ENCODE results near the gene SLC6A7. TPM values are rescaled to one million over a fixed set of nuclear protein-coding genes. Genes with fewer than 3 reads are reported as not detected.

SLC6A7 gene
- polyA plus RNA-seq, 6 donors from 2014 or later: not detected

DNA sequence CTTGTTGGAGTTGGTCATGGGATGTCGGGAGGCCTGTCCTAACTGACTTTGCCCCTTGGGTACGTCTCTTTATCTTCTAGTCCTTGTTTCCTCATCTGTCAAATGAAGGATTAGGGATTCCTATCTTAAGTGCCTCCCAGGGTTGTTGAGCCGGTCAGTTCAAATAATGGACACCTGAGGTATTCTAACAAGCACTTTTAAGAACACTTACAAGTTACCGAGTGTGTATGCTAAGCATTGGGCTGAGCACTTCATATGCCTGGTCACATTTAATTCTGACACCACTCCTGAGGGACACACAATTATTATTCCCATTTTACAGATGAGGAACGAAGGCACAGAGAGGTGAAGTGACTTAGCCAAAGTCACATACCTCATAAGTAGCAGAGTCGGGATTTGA is 62.6 kb downstream of the SLC6A7 start:
- Mint-ChIP-seq H3K4me3 (no peak overlapping the region), H3K27me3 (peaks cover 7 to 18% (median 9%) of the 10 kb centered on the region in 3 donors), H3K27ac (no peak overlapping the region), H3K9me3 (peaks cover 0 to 1% (median 0%) of the 10 kb centered on the region in 7 donors), H3K4me1 (no peaks in the 10 kb centered on the region), H3K36me3 (no peaks in the 10 kb centered on the region)
- ATAC-seq (ENCODE audit: low read depth in 2 of 2) (no peak), DNase-seq (no peak)

DNA sequence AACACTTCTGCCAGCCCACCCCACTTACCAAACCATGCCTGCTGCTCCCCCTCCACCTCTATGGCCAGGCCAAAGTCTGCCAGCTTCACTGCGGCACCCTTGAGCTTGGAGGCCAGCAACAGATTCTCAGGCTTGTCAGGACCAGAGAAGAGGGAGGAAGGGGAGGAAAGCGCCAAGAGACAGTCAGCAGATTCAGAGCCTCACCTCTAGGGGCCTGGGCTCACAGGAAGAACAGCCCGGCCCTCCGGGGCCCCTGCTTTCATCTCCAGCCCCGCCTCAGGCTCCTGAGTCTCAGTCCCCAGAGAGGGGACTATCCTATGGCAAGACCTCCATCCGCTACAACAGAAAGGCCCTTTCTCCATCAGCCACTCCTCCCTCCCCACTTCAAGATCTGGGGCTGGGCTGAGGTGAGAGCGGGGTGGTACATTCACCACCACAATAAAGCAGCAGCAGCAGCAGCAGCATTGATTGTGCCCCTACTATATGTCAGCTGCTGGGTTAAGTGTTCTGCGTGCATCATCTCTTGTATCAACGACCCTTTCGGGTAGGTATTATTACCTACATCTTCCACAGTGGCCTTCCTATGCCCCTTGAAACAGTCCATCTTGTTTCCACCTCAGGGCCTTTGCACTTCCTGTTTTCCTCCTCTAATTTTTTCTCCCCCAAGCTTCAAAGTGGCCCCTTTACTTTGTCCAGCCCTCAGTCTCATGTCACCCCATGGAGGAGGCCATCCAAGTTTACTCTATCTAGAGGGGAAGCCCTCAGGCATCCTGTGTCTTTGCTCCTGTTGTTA is 63.8 kb downstream of the SLC6A7 start:
- ATAC-seq (ENCODE audit: low read depth in 2 of 2) (no peak), DNase-seq (no peak)
- no peak overlapping the region for H3K27ac Mint-ChIP-seq
- H3K36me3 Mint-ChIP-seq: no peaks in the 10 kb centered on the region
- peaks cover 0 to 1% (median 0%) of the 10 kb centered on the region in 7 donors for H3K9me3 Mint-ChIP-seq
- no peak overlapping the region for H3K4me3 Mint-ChIP-seq
- no peaks in the 10 kb centered on the region for H3K4me1 Mint-ChIP-seq
- peaks cover 7 to 16% (median 9%) of the 10 kb centered on the region in 3 donors for H3K27me3 Mint-ChIP-seq

- ATAC-seq (ENCODE audit: low read depth in 2 of 2) (no peak), DNase-seq (no peak)
- Mint-ChIP-seq H3K27ac (no peak overlapping the region), H3K27me3 (peaks cover 7 to 9% (median 9%) of the 10 kb centered on the region in 3 donors), H3K4me3 (no peak overlapping the region), H3K9me3 (peaks cover 0 to under 1% (median 0%) of the 10 kb centered on the region in 7 donors), H3K36me3 (no peaks in the 10 kb centered on the region), H3K4me1 (no peaks in the 10 kb centered on the region)
Measured at GRCh38 chr5:150254363-150254762, 64.5 kb downstream of the SLC6A7 start.

DNA sequence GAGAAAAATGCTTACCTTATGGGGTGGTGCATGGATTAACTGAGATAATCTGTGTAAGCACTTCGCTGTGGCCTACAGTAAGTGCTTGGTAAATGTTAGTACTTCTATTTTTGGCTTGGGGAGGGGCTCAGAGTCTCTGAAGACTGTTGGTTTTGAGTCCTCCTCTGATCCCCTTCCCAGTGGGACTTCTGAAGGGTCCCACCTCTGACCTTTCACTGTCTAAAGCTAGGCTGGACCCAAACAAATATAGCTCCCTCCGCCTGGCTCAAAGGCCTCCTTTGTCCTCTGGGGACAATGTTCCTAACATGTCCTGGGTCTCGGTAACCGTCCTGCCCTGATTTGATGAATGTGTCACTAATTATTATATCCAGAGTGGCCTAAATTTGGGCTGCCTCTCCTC is 64.9 kb downstream of the SLC6A7 start:
- no peak overlapping the region for H3K4me3 Mint-ChIP-seq
- H3K9me3 Mint-ChIP-seq: no peaks in the 10 kb centered on the region
- ATAC-seq (ENCODE audit: low read depth in 2 of 2) (no peak), DNase-seq (no peak)
- H3K27me3 Mint-ChIP-seq: peaks cover 5 to 6% (median 5%) of the 10 kb centered on the region in 3 donors
- no peaks in the 10 kb centered on the region for H3K36me3 Mint-ChIP-seq
- H3K4me1 Mint-ChIP-seq: no peaks in the 10 kb centered on the region
- H3K27ac Mint-ChIP-seq: no peak overlapping the region

DNA sequence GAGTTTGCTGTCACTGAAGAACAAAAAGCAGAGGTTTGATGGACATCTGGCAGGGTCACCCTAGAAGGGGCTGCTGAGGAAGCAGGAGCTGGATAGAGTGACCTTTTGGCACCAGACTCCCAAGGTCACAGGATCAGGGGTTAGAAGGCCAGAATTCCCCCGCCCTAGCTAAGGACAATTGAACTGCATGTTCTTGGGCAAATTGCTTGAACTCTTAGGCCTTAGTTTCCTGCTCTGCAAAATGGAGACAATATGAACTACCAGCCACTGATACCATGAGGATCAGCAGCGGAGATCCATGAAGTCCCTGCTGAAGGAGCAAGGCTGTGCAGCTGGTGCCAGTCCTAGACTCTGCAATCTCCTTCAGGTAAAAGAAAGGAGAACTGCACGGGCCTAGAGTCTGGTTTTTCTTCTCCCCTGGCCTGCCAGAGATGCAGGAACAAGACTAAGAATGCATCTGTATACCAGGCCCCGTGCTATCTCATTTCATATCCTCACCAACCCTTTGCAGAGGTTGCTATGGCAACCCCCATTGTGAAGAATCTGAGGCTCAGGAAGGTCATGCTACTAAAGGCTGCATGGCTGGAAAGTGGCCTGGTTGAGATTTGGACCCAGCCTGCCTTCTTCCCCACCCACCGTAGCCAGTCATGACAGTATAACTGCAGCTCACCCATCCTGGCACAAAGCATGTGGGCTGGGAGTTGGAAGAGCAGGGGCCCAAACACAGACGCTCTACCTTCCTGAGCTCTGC is 66.0 kb downstream of the SLC6A7 start:
- H3K4me1 Mint-ChIP-seq: no peaks in the 10 kb centered on the region
- H3K27ac Mint-ChIP-seq: no peak overlapping the region
- H3K27me3 Mint-ChIP-seq: peaks cover 0 to 4% (median 0%) of the 10 kb centered on the region in 3 donors
- ATAC-seq (ENCODE audit: low read depth in 2 of 2) (no peak), DNase-seq (no peak)
- H3K36me3 Mint-ChIP-seq: no peaks in the 10 kb centered on the region
- no peaks in the 10 kb centered on the region for H3K9me3 Mint-ChIP-seq
- H3K4me3 Mint-ChIP-seq: no peak overlapping the region

GRCh38 chr5:150256410-150257064 is 66.7 kb downstream of the SLC6A7 start:
- peak overlapping the region in 1 of 8 donors; percentile 53 for H3K4me3 Mint-ChIP-seq

DNA sequence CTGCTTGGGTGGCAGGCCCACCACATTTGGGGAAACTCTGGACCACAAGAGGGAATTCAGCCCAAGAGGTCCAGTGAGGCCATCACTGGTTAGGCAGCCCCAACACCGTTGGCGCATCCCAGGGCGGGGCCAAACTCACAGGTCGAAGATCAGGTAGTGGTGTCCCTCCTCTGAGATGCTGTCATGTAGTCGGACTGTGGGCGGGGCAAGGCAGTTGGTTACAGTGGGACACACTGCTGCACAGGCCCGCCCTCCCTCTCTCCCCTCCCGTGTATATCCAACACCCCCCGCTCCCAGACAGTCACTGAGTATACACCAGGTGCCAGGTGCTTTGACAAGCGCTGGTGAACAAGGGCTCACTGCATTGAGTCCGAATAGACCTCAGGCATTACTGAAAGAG is 67.6 kb downstream of the SLC6A7 start:
- H3K4me3 Mint-ChIP-seq: no peak overlapping the region
- peaks cover 0 to 4% (median 0%) of the 10 kb centered on the region in 3 donors for H3K27me3 Mint-ChIP-seq
- H3K36me3 Mint-ChIP-seq: no peaks in the 10 kb centered on the region
- no peaks in the 10 kb centered on the region for H3K4me1 Mint-ChIP-seq
- H3K9me3 Mint-ChIP-seq: no peaks in the 10 kb centered on the region
- no peak for ATAC-seq (ENCODE audit: low read depth in 2 of 2)
- no peak overlapping the region for H3K27ac Mint-ChIP-seq
- DNase-seq: no peak

More at GRCh38 chr5:150256410-150257064, 66.7 kb downstream of the SLC6A7 start:
- Mint-ChIP-seq H3K27ac (no peak overlapping the region), H3K4me1 (no peaks in the 10 kb centered on the region), H3K36me3 (no peaks in the 10 kb centered on the region), H3K9me3 (no peaks in the 10 kb centered on the region), H3K27me3 (peaks cover 0 to 4% (median 0%) of the 10 kb centered on the region in 3 donors)
- ATAC-seq (ENCODE audit: low read depth in 2 of 2): no peak
- no peak for DNase-seq

GRCh38 chr5:150258130-150258529 is 68.3 kb downstream of the SLC6A7 start:
- Mint-ChIP-seq H3K9me3 (no peaks in the 10 kb centered on the region), H3K27ac (no peak overlapping the region), H3K27me3 (peaks cover under 1 to 4% (median 1%) of the 10 kb centered on the region in 3 donors), H3K4me3 (no peak overlapping the region), H3K4me1 (no peaks in the 10 kb centered on the region), H3K36me3 (no peaks in the 10 kb centered on the region)
- no peak for ATAC-seq (ENCODE audit: low read depth in 2 of 2)
- no peak for DNase-seq

Other genes with a start within 250 kb of the SLC6A7 start
- gene PDE6A, start 245.3 kb upstream of the SLC6A7 start, polyA plus RNA-seq (ENCODE audit: low read depth in 6 of 6): not detected
- gene SLC26A2, start 229.3 kb upstream of the SLC6A7 start, polyA plus RNA-seq (ENCODE audit: low read depth in 6 of 6): 1 to 10 TPM; 1.4 to 4.1 (median 2.6) TPM
- 1 to 10 TPM; 3.4 to 6.4 (median 4.0) TPM for gene TIGD6, start 189.4 kb upstream of the SLC6A7 start, polyA plus RNA-seq (ENCODE audit: low read depth in 6 of 6)
- gene HMGXB3, start 189.3 kb upstream of the SLC6A7 start, polyA plus RNA-seq (ENCODE audit: low read depth in 6 of 6): 10 to 100 TPM in 1 of 6 donors, 1 to 10 TPM in 5; 3.8 to 16.7 (median 9.0) TPM
- 1 to 10 TPM in 2 of 6 donors, under 1 TPM in 4; 0.20 to 1.5 (median 0.96) TPM for gene CSF1R, start 103.5 kb upstream of the SLC6A7 start, polyA plus RNA-seq (ENCODE audit: low read depth in 6 of 6)
- 1 to 10 TPM in 3 of 6 donors, under 1 TPM in 2, not detected in 1; 0.09 to 1.8 (median 1.1) TPM for gene PDGFRB, start 34.2 kb upstream of the SLC6A7 start, polyA plus RNA-seq (ENCODE audit: low read depth in 6 of 6)
- gene CDX1, start 23.3 kb upstream of the SLC6A7 start, polyA plus RNA-seq (ENCODE audit: low read depth in 6 of 6): not detected
- gene CAMK2A, start 99.7 kb downstream of the SLC6A7 start, polyA plus RNA-seq (ENCODE audit: low read depth in 6 of 6): not detected
- gene ARSI, start 112.8 kb downstream of the SLC6A7 start, polyA plus RNA-seq (ENCODE audit: low read depth in 6 of 6): not detected
- gene TCOF1, start 167.6 kb downstream of the SLC6A7 start, polyA plus RNA-seq (ENCODE audit: low read depth in 6 of 6): 10 to 100 TPM in 2 of 6 donors, 1 to 10 TPM in 4; 5.1 to 31.2 (median 9.3) TPM
- gene CD74, start 222.8 kb downstream of the SLC6A7 start, polyA plus RNA-seq (ENCODE audit: low read depth in 6 of 6): over 10,000 TPM; 22,737 to 35,313 (median 25,671) TPM